Nephron progenitor cell (in vitro differentiated cells): Measurements from ENCODE around the gene PPOX.

Experiments used
- DNase-seq: peaks from one replicate; pipeline ENCODE4 v3.0.0; 2021
- H3K27ac Mint-ChIP-seq: 2 replicates; pipeline ENCODE4 v1.8.0; 2021; ENCODE audit warnings: mild to moderate bottlenecking, moderate library complexity, mixed read lengths
- H3K27me3 Mint-ChIP-seq: 2 replicates; pipeline ENCODE4 v1.8.0; 2021; ENCODE audit warnings: mild to moderate bottlenecking, low read depth, mixed read lengths; ENCODE audit not compliant: poor library complexity
- H3K36me3 Mint-ChIP-seq: 2 replicates; pipeline ENCODE4 v1.8.0; 2021; ENCODE audit warnings: low read depth, mixed read lengths
- H3K4me1 Mint-ChIP-seq: 2 replicates; pipeline ENCODE4 v1.8.0; 2021; ENCODE audit warnings: mixed read lengths
- H3K4me3 Mint-ChIP-seq: 2 replicates; pipeline ENCODE4 v1.8.0; 2021; ENCODE audit warnings: mild to moderate bottlenecking, moderate library complexity, mixed read lengths
- H3K9me3 Mint-ChIP-seq: 2 replicates; pipeline ENCODE4 v1.8.0; 2021; ENCODE audit warnings: mild to moderate bottlenecking, moderate library complexity, mixed read lengths
- TF ChIP-seq, protein P1 (sequence below): fragments of 200-600 bp; sonication (generic); IDR thresholded peaks from 2 replicates; pipeline ENCODE4 v1.5.0; 2021; ENCODE audit warnings: antibody characterized with exemption

PPOX gene

DNA sequence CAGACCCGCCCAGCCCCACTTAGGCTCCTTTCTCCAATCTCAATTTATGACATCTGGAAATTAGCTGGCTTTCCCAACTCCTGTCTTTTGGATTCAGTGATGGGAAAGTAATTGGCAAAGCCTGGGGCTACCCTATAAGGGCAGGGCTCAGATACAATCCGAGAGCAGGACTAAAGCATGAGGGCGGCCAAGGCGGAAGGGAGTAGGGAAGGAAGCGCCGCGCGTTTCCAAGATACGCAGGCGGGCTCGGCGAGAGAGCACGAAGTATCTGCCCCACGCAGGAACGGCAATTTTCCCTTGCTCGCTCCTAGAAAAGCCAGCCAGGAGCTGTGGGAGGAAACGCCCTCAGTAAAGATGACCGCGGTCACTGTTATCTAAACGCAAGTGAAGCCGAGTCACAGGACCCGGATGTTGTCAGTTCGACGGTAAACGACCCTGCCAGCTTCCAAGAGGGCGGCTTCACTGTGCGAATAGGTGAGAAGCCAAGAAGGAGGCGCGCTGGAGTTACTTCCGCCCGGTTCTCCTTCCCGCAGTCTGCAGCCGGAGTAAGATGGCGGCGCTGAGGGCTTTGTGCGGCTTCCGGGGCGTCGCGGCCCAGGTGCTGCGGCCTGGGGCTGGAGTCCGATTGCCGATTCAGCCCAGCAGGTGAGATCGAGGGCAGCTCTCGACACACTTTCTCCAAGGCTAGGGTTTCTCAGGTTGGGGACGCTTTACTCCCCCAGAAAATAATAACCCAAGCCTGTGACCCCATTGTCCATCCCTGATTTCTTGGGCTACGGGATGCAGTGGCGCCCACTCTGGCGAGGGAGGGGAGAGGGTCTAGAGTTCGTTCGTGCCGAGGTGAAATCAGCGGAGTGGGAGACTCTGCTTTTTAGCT is 35.8 kb downstream of the PPOX start, which contains the start of gene NDUFS2:
TSS of gene NDUFS2 (plus strand) at position 532 of the 877 bp plus-strand sequence. CDS start at position 551, 19 bp downstream.
- TF ChIP-seq, protein P1, sequence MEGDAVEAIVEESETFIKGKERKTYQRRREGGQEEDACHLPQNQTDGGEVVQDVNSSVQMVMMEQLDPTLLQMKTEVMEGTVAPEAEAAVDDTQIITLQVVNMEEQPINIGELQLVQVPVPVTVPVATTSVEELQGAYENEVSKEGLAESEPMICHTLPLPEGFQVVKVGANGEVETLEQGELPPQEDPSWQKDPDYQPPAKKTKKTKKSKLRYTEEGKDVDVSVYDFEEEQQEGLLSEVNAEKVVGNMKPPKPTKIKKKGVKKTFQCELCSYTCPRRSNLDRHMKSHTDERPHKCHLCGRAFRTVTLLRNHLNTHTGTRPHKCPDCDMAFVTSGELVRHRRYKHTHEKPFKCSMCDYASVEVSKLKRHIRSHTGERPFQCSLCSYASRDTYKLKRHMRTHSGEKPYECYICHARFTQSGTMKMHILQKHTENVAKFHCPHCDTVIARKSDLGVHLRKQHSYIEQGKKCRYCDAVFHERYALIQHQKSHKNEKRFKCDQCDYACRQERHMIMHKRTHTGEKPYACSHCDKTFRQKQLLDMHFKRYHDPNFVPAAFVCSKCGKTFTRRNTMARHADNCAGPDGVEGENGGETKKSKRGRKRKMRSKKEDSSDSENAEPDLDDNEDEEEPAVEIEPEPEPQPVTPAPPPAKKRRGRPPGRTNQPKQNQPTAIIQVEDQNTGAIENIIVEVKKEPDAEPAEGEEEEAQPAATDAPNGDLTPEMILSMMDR = peak; percentile 10
- peaks cover 74% of the 10 kb centered on the region for H3K4me1 Mint-ChIP-seq
- DNase-seq = peak; percentile 92
- peak within 1 kb of the TSS; percentile 91 for H3K4me3 Mint-ChIP-seq
- H3K36me3 Mint-ChIP-seq = peaks cover 30% of the 10 kb centered on the region
- no peaks in the 10 kb centered on the region for H3K9me3 Mint-ChIP-seq
- peak within 1 kb of the TSS; percentile 97 for H3K27ac Mint-ChIP-seq
- peaks cover 3% of the 10 kb centered on the region for H3K27me3 Mint-ChIP-seq

DNA sequence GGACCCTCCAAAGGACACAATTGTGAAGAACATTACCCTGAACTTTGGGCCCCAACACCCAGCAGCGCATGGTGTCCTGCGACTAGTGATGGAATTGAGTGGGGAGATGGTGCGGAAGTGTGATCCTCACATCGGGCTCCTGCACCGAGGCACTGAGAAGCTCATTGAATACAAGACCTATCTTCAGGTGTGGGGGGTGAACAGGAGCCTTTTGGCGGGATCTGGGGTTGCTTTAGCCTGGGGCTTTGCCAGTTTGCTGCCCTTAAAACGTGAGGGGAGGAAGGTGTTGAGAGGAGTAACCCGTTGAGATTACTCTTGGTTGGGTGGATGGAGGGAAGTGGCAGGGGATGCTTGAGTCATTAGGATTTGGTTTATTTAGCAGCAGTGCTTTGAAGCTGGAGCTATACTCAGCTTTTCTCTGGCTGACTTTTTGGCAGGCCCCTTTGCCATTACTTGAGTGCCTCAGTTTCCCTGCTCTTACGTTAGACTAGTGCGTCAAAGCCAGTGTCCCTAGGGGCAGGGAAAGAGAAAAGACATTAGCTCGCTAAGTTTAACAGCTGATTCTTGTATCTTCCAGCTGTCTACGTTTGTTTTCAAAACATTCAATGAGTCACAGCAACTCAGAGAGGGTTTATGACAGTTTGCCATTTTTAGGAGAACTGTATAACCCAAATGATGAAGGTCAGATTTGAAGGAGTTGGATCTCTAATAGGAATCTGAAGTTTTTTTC is 40.4 kb downstream of the PPOX start:
- Mint-ChIP-seq H3K27ac (no peak overlapping the region), H3K4me1 (peaks cover 43% of the 10 kb centered on the region), H3K9me3 (no peaks in the 10 kb centered on the region), H3K27me3 (no peaks in the 10 kb centered on the region), H3K4me3 (no peak overlapping the region), H3K36me3 (peaks cover 59% of the 10 kb centered on the region)
- DNase-seq = no peak
- TF ChIP-seq, protein P1 = no peak

DNA sequence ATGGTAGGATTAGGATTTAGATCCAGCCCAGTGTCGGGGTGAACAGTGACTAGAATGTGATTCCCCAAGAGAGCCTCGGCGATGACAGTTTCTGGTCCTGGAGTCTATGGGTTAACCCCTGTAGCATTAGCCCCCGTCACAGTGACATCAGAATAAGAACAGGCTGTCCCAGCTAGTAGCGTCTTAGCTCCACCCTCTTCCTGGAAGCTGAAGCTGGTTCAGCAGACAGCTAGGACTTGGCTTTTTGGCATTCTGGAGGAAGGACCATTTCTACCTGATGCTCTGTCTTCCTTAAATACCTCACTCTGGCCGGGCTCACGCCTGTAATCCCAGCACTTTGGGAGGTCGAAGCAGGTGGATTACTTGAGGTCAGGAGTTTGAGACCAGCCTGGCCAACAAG is 40.9 kb downstream of the PPOX start:
- Mint-ChIP-seq H3K4me1 (peaks cover 37% of the 10 kb centered on the region), H3K27ac (no peak overlapping the region), H3K36me3 (peaks cover 65% of the 10 kb centered on the region), H3K9me3 (no peaks in the 10 kb centered on the region), H3K27me3 (no peaks in the 10 kb centered on the region), H3K4me3 (no peak overlapping the region)
- no peak for DNase-seq
- TF ChIP-seq, protein P1 = no peak

DNA sequence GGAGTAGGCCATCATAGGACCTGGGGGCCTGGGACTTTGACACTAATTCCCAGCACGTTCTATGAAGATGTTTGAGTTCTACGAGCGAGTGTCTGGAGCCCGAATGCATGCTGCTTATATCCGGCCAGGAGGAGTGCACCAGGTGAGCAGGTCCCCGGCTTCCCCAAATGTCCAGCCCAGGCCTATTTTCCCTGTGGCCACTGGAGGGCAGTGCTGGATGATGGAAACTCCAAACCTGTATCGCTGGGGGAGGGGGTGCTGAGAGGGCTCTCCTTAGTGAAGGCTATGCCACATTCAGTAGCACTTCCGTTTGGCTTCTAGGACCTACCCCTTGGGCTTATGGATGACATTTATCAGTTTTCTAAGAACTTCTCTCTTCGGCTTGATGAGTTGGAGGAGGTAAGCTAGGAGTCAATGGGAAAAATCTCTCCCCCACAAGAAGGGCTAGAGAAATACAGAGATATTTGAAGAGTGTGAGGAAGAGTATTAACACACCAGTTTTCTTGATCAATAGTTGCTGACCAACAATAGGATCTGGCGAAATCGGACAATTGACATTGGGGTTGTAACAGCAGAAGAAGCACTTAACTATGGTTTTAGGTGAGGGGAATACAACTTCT is 43.7 kb downstream of the PPOX start:
- Mint-ChIP-seq H3K4me3 (no peak overlapping the region), H3K36me3 (peaks cover 78% of the 10 kb centered on the region)

DNA sequence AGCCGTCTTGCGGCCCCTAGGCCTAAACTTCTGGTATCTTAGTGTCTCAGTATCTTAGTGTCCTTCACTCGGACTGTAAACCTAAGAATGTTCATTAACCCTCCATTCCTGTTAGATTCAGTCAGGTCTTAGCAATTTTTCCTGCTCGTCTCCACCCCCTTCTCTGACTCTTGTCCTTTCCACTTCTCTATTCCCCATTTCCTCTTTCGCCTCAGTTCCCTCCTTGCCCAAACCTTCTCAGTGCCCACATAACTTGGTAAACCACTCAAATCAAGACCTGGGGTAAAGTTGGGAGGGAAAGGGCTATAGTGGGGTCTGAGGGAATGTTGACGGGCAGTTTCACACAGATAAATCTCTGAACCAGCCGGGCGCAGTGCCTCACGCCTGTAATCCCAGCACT is 48.1 kb downstream of the PPOX start:
- H3K36me3 Mint-ChIP-seq = peaks cover 56% of the 10 kb centered on the region
- no peak for DNase-seq
- no peaks in the 10 kb centered on the region for H3K27me3 Mint-ChIP-seq
- TF ChIP-seq, protein P1 = no peak
- peaks cover 41% of the 10 kb centered on the region for H3K4me1 Mint-ChIP-seq
- no peaks in the 10 kb centered on the region for H3K9me3 Mint-ChIP-seq
- H3K4me3 Mint-ChIP-seq = no peak overlapping the region
- no peak overlapping the region for H3K27ac Mint-ChIP-seq

More for the DNA sequence above, 43.7 kb downstream of the PPOX start:
- no peaks in the 10 kb centered on the region for H3K27me3 Mint-ChIP-seq
- H3K4me1 Mint-ChIP-seq = peaks cover 19% of the 10 kb centered on the region
- H3K27ac Mint-ChIP-seq = peak overlapping the region; percentile 66
- H3K9me3 Mint-ChIP-seq = no peaks in the 10 kb centered on the region
- TF ChIP-seq, protein P1 = peak; percentile 87
- peak; percentile 83 for DNase-seq
